Body of pancreas (tissue), 4 donors: ENCODE measurements around the gene AKT3. TPM values are rescaled to one million over a fixed set of nuclear protein-coding genes. Genes with fewer than 3 reads are reported as not detected.

ENCODE experiments used
- ATAC-seq: fragments of 150-250 bp; one replicate; pipeline ENCODE4 v1.9.1; 2016
- DNase-seq, 4 donors: peaks; one replicate each; pipeline ENCODE4 v3.0.0-alpha.2; 2019
- H3K27ac ChIP-seq, 4 donors: fragments of 200-600 bp; sonication (generic); 1 replicate in 3 of 4; 2 replicates in 1 of 4; pipeline versions ENCODE4 v1.5.1 to v1.6.1; 2016 to 2019; ENCODE audit warnings: mild to moderate bottlenecking in 1 of 4, mixed read lengths in 1 of 4, moderate library complexity in 1 of 4
- H3K27me3 ChIP-seq, 2 donors: fragments of 200-600 bp; sonication (generic); one replicate each; pipeline ENCODE4 v1.6.0; 2016; ENCODE audit warnings: mild to moderate bottlenecking in 1 of 2
- H3K36me3 ChIP-seq, 2 donors: fragments of 200-600 bp; sonication (generic); replicated peaks in 1 of 2; 2 replicates each; pipeline ENCODE4 v1.5.1; 2016; ENCODE audit warnings: low read depth in 2 of 2; ENCODE audit not compliant: insufficient read depth in 1 of 2
- H3K4me1 ChIP-seq: fragments of 200-600 bp; sonication (generic); one replicate; pipeline ENCODE4 v1.6.0; 2016
- H3K4me3 ChIP-seq, 2 donors: fragments of 200-600 bp; sonication (generic); 1 replicate in 1 of 2; 2 replicates in 1 of 2; pipeline ENCODE4 v1.5.1; 2016 to 2019
- H3K9me3 ChIP-seq, 3 donors: fragments of 200-600 bp; sonication (generic); 1 replicate in 2 of 3; 2 replicates in 1 of 3; pipeline ENCODE4 v1.5.1; 2016
- POLR2A ChIP-seq, 3 donors: fragments of 450-650 bp; IDR thresholded peaks; one replicate each; pipeline ENCODE4 v1.6.1; 2016; ENCODE audit warnings: antibody characterized with exemption in 3 of 3, mild to moderate bottlenecking in 2 of 3
- WGBS, 2 donors: methylation state at CpG; one replicate each; pipeline ENCODE4 v1.1.5; 2017; 5-methylcytosine and 5-hydroxymethylcytosine counted together
- intact Hi-C: fragments of 100-400 bp; cut with DNase I; formaldehyde crosslinking; loops from one replicate; pipeline ENCODE4 v1.15.1; 2023
- total RNA-seq, 2 donors: library from RNA; depleted of rRNA; stranded (reverse); fragments of >200 nt; gene quantifications; one replicate each; pipeline ENCODE4 v1.1.0, GENCODE V29; 2016
- TF ChIP-seq, protein P1 (sequence below), 7 experiments: fragments of 450-650 bp in 4 of 7; fragments of 200-600 bp in 3 of 7; sonication (generic) in 3 of 7; IDR thresholded peaks; one replicate each; pipeline ENCODE4 v1.5.1; 2016 to 2019; ENCODE audit warnings: antibody characterized with exemption in 7 of 7

The AKT3 gene
- total RNA-seq, 2 donors from 2014 or later, result 14.0 to 24.7 TPM

DNA sequence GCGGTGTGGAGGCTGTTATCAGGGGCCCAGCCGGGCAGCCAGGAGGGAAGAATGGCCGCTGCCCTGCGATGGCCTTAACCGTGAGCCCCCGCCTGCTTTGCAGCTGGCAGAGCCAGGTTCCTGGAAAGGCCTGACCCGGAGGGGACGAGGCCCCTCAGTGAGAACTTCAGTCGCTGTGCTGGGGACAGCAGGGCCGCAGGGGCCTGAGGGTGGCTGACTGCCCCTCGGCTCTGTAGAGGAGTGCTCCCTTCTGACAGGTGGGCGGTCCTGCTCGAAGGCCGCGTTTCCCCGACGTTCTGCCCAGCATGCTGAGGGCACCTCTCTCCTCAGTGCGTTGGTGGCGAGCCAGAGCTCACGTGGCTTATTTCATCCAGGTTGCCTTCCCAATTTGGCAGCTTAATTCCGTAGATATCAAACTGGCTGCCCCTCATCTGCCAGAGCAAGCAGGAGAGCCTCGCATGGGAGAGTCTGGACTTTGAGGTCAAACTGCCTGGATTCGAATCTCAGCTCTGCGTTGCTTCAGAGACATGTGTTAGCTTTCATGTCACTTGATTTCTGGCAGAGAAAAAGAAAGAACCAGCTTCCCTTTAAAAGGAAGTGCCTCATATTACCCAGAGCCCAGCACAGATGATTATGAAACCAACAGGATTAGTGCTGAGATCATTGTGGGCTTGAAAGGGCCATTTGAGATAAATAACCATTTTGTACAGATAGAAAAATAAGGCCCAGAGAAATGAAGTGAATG lies 354.4 kb downstream of the AKT3 start:
- Histone ChIP-seq H3K27ac (peak overlapping the region in 2 of 4 donors; percentile 35 to 64), H3K4me3 (no peak overlapping the region), H3K4me1 (no peaks in the 10 kb centered on the region), H3K27me3 (no peaks in the 10 kb centered on the region), H3K36me3 (no peaks in the 10 kb centered on the region), H3K9me3 (no peaks in the 10 kb centered on the region)
- peak; percentile 47 for ATAC-seq
- 88 to 93% methylated on average over 21 to 24 of the region's 24 CpGs for WGBS, 2 donors
- DNase-seq, result peak in 1 of 4 donors; percentile 27
- TF ChIP-seq, protein P1, sequence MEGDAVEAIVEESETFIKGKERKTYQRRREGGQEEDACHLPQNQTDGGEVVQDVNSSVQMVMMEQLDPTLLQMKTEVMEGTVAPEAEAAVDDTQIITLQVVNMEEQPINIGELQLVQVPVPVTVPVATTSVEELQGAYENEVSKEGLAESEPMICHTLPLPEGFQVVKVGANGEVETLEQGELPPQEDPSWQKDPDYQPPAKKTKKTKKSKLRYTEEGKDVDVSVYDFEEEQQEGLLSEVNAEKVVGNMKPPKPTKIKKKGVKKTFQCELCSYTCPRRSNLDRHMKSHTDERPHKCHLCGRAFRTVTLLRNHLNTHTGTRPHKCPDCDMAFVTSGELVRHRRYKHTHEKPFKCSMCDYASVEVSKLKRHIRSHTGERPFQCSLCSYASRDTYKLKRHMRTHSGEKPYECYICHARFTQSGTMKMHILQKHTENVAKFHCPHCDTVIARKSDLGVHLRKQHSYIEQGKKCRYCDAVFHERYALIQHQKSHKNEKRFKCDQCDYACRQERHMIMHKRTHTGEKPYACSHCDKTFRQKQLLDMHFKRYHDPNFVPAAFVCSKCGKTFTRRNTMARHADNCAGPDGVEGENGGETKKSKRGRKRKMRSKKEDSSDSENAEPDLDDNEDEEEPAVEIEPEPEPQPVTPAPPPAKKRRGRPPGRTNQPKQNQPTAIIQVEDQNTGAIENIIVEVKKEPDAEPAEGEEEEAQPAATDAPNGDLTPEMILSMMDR (IDR thresholded peaks at IDR 0.05), result no peak
- TF ChIP-seq POLR2A (IDR thresholded peaks at IDR 0.05), result no peak
- intact Hi-C loops, result no loop called here

DNA sequence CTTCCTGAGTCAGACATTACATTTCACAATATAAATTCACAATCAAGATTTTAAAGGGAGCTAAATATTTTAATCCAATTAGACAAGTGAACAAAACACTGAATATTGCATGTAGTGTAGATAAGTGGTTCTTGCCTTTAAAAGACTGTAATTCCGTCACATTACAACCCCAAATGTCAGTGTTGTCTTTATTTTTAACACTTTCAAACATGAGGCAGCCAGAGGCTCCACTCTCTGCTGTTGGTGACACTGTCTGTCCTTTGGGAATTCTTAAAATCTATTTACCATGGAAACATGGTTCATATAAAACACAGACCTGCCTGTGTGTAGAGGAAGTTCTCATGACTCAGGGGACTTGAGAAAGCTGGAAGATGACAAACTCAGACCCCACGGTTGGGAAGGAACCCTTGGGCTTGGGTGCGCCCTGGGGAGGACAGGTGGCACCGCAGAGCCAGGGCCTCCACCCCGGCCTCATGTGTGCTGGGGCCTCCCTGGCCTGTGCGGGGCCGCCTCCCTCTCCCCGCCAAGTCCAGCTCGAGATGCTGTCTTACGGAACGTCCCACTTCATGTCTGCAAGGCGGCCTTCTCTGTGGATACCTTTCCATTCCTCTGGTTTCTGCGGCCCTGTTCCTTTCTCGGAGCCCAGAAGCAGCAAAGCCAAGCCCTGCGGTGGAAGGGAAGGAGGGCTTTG lies 355.2 kb downstream of the AKT3 start:
- DNase-seq (no peak), ATAC-seq (no peak)
- intact Hi-C loops, result no loop called here
- no peaks in the 10 kb centered on the region for H3K27me3 ChIP-seq
- no peaks in the 10 kb centered on the region for H3K4me1 ChIP-seq
- no peak overlapping the region for H3K27ac ChIP-seq
- TF ChIP-seq POLR2A (IDR thresholded peaks at IDR 0.05), result no peak
- TF ChIP-seq, protein P1 (IDR thresholded peaks at IDR 0.05), result no peak
- no peaks in the 10 kb centered on the region for H3K36me3 ChIP-seq
- no peaks in the 10 kb centered on the region for H3K9me3 ChIP-seq
- H3K4me3 ChIP-seq, result no peak overlapping the region
- 94 to 96% methylated on average over 15 of the region's 15 CpGs for WGBS, 2 donors

DNA sequence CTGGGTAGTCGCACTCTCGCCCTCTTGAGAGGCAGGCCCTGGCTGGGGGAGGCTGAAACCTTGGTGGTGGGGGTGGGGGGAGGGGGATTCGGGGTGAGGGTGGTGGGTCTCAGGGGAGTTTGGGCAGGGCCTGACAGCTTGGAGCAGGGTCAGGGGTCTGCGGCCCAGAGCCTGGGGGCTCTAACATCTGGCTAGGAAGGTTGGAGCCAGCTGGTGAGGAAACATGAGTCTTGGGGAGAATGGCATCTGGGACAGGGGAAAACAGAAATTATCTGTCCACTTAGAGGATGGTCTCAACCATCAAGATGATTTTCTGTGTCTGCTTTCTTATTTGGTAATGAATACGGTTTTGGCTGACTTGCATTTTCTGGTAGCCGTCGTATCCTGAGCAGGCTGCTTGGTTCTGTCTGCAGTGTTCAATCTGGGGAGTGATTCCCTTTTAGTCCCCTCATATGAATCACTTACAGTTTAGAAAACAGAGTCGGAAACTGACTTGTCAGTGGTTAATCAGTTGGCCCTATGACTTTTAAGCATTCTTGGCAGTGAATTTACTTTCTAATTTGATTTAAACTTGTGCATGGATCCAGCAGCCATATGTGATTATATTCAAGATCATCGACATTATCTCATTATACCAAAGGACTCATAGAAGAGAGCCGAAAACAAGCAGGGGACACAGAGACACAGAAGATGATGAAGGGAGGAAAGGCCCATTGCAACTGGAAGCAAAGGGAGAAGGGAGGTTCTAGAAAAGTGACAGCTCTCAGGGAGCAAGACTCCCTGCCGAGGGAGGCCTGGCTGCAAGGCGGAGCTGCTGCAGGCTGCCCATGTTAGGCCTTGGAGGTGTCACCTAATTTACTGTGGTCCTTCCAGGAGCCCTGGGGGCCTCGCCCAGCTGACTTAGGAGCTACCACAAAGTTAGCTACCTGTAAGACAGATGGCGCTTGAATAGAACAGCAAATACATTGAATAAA lies 356.6 kb downstream of the AKT3 start:
- Histone ChIP-seq H3K27ac (no peak overlapping the region), H3K4me3 (no peak overlapping the region), H3K4me1 (no peaks in the 10 kb centered on the region), H3K36me3 (peaks cover 0 to 4% of the 10 kb centered on the region in 2 donors), H3K9me3 (no peaks in the 10 kb centered on the region), H3K27me3 (no peaks in the 10 kb centered on the region)
- DNase-seq, result no peak
- intact Hi-C loops, result no loop called here
- no peak for TF ChIP-seq POLR2A (IDR thresholded peaks at IDR 0.05)
- TF ChIP-seq, protein P1 (IDR thresholded peaks at IDR 0.05), result no peak
- 83 to 87% methylated on average over 12 to 14 of the region's 14 CpGs for WGBS, 2 donors
- no peak for ATAC-seq

DNA sequence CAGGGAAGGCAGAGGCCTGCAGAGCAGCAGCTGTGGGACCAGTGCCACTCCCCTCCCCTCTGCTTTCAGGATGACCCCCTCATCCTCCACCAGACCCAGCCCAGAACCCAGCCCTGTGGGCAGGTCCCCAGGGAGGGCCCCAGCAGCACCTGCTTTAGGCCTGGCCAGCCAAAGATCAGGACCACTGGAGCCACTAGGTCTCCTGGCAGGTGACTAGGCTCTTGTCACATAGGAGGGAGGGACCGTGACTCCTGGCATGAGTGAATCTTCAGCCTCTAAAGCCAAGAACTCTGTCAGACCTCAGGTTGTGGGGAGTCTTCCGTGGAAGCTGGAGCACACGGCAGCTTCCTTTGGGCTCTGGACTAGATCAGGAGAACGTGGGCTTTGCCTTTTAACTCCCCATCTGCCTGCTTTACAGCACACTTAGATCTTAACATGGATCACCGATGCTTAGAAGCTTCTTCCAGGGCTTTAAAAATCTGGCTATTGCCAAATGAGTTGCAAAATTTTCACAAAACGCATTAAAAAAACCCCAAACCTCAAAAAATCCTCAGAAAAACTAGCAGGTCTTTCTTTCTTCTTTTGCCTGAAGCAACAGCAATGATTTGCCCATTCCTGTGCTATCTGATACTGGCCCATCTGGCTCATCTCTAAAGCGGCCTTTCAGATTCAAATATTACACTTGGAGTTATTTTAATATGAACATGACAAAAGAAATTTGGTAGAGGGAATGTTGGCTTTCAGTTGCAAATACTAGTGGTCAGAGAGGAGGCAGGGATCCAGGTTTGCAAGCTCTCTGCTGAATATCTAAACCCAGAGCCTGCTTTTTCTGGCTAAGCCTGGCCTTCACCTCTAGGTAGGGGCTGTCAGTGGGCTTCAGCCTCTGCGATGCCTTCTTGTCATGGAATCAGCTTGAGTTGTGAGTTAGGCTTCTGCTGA lies 359.0 kb downstream of the AKT3 start:
- TF ChIP-seq, protein P1 (IDR thresholded peaks at IDR 0.05), result no peak
- TF ChIP-seq POLR2A (IDR thresholded peaks at IDR 0.05), result no peak
- no peak for ATAC-seq

More for the DNA sequence above, 359.0 kb downstream of the AKT3 start:
- intact Hi-C loops, result no loop called here
- Histone ChIP-seq H3K9me3 (no peaks in the 10 kb centered on the region), H3K27me3 (no peaks in the 10 kb centered on the region), H3K4me3 (no peak overlapping the region), H3K4me1 (no peaks in the 10 kb centered on the region), H3K27ac (no peak overlapping the region), H3K36me3 (peaks cover 0 to 4% of the 10 kb centered on the region in 2 donors)
- WGBS, 2 donors, result 94% methylated on average over 7 to 8 of the region's 8 CpGs
- DNase-seq, result peak in 1 of 4 donors; percentile 28
